Right lobe of liver (tissue), 6 donors: ENCODE results near the gene ASH1L. TPM values are rescaled to one million over a fixed set of nuclear protein-coding genes. Genes with fewer than 3 reads are reported as not detected.
A peak's percentile ranks its signal among the peaks of the same experiment; 100 is the strongest.

Experiments used
- ATAC-seq, 4 donors: fragments of 200-7000 bp; cut with Tn5 transposase; one replicate each; pipeline ENCODE4 v1.9.1; 2020; ENCODE audit warnings: mild to moderate bottlenecking in 4 of 4, moderate library complexity in 4 of 4
- DNase-seq, 3 donors: peaks; one replicate each; pipeline ENCODE4 v3.0.0-alpha.2; 2020
- H3K27ac ChIP-seq, 3 donors: fragments of 200-600 bp; one replicate each; pipeline ENCODE4 v1.8.0; 2022
- H3K27me3 ChIP-seq, 2 donors: fragments of 200-600 bp; one replicate each; pipeline ENCODE4 v1.8.0; 2022
- H3K36me3 ChIP-seq, 4 donors: fragments of 200-600 bp; sonication (generic) in 1 of 4; one replicate each; pipeline versions ENCODE4 v1.5.1 to v1.8.0; 2017 to 2022; ENCODE audit warnings: control low read depth in 1 of 4
- H3K4me1 ChIP-seq, 4 donors: fragments of 200-600 bp; sonication (generic) in 1 of 4; one replicate each; pipeline versions ENCODE4 v1.5.1 to v1.8.0; 2017 to 2022; ENCODE audit warnings: control low read depth in 1 of 4
- H3K4me3 ChIP-seq, 3 donors: fragments of 200-600 bp; one replicate each; pipeline ENCODE4 v1.8.0; 2022
- H3K9me3 ChIP-seq, 4 donors: fragments of 200-600 bp; sonication (generic) in 1 of 4; one replicate each; pipeline versions ENCODE4 v1.5.1 to v1.8.0; 2017 to 2022; ENCODE audit warnings: control low read depth in 1 of 4
- POLR2A ChIP-seq: fragments of 450-650 bp; IDR thresholded peaks from one replicate; pipeline ENCODE4 v1.6.1; 2017; ENCODE audit warnings: antibody characterized with exemption, mild to moderate bottlenecking
- WGBS: methylation state at CpG from one replicate; pipeline ENCODE4 v1.1.6; 2018; ENCODE audit warnings: low coverage, low lambda C conversion rate; ENCODE audit not compliant: insufficient coverage; ENCODE audit errors: missing lambda C conversion rate; 5-methylcytosine and 5-hydroxymethylcytosine counted together
- intact Hi-C, 2 donors: fragments of 100-400 bp; cut with DNase I; formaldehyde crosslinking; loops; one replicate each; pipeline versions ENCODE4 v1.11.2 to v1.14.1; 2022
- total RNA-seq, 6 experiments: library from RNA; depleted of rRNA in 2 of 6; stranded (reverse); fragments of >200 nt in 2 of 6; fragmentation: NEBNext Ultra II Directional in 3 of 6; extraction: Animal tissue kit (Norgen Biotek cat#: 25700) in 3 of 6; gene quantifications; one replicate each; pipeline versions ENCODE4 v1.1.0 to v1.2.4, GENCODE V29; 2016 to 2023
- TF ChIP-seq, protein P1 (sequence below), 4 donors: fragments of 200-600 bp in 3 of 4; fragments of 450-650 bp in 1 of 4; IDR thresholded peaks; one replicate each; pipeline versions ENCODE4 v1.5.1 to v1.8.0; 2016 to 2022; ENCODE audit warnings: antibody characterized with exemption in 4 of 4, mild to moderate bottlenecking in 2 of 4
- donor health status: DM: no; HTN: yes; CAD: no.
- donor health status: DM: no; HTN: no; CAD: no.
- donor health status: DM: no; HTN: no; CAD: no.
- donor health status: DM: no; HTN: yes; CAD: no.
- donor health status: DM: no; HTN: yes; CAD: no.

The ASH1L gene
- total RNA-seq, 6 experiments from 2014 or later: 13.9 to 24.3 (median 17.6) TPM

DNA sequence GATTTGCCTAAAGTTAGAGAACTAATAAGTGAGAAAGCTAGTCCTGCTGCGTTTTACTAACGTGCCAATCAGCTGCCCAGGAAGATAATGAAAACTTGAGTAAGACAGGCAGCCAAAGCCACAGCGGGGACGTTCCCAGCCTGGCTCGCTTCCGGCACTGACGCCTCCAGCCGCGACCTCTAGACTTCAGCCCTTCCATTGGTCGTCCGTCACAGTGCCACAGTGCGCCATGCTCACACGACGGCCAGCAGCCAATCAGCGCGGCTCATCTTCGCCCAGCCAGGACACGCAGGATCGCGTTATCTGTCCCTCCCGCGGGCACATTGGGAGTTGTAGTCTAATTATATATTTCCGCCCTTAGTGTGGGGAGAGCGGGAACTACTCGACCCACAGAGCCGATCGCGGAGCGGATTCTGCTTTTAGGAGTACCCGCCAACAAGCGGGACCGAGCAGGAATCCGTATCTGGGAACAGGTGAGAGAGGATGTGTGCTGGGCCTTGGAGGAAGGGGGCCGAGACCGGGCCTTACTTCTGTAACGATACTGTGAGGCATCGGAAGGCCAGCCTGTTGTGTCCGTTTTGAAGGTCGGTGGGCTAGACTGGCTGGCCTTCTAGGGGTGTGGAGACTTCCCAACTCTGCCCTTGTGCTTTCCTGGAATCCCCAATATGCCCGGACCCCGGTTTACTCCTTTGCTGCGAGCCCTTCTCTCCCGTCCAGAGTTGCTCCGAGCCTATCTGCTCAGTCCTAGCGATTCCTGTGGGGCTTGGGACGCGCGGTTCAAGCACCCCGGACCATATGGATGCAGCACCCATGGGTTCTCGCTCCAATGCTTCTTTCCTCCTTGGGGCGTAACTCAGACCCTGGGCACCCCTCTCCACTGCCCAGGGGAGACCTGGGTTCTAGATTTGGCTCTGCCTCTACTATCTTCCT is 253.8 kb downstream of the ASH1L start, which contains the start of gene FDPS:
Gene FDPS (plus strand): TSS at position 374 of the 930 bp plus-strand sequence. CDS start 924 bp downstream, outside the sequence.
- no peaks in the 10 kb centered on the region for H3K9me3 ChIP-seq
- peak; percentile 99 to 100 (median 99) for DNase-seq
- H3K4me3 ChIP-seq: peak within 1 kb of the TSS; percentile 50 to 91 (median 84)
- H3K27me3 ChIP-seq: no peaks in the 10 kb centered on the region
- peaks cover 0 to 25% (median 9%) of the 10 kb centered on the region in 4 donors for H3K4me1 ChIP-seq
- intact Hi-C loops: no loop called here
- 1% methylated on average over 21 of the region's 51 CpGs for WGBS
- TF ChIP-seq, protein P1, sequence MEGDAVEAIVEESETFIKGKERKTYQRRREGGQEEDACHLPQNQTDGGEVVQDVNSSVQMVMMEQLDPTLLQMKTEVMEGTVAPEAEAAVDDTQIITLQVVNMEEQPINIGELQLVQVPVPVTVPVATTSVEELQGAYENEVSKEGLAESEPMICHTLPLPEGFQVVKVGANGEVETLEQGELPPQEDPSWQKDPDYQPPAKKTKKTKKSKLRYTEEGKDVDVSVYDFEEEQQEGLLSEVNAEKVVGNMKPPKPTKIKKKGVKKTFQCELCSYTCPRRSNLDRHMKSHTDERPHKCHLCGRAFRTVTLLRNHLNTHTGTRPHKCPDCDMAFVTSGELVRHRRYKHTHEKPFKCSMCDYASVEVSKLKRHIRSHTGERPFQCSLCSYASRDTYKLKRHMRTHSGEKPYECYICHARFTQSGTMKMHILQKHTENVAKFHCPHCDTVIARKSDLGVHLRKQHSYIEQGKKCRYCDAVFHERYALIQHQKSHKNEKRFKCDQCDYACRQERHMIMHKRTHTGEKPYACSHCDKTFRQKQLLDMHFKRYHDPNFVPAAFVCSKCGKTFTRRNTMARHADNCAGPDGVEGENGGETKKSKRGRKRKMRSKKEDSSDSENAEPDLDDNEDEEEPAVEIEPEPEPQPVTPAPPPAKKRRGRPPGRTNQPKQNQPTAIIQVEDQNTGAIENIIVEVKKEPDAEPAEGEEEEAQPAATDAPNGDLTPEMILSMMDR (IDR thresholded peaks at IDR 0.05): peak in 3 of 4 donors; percentile 16 to 23 (median 22)
- peak; percentile 80 for TF ChIP-seq POLR2A
- peak within 1 kb of the TSS; percentile 82 to 92 (median 84) for H3K27ac ChIP-seq
- H3K36me3 ChIP-seq: peaks cover 0 to 18% (median 0%) of the 10 kb centered on the region in 4 donors
- peak; percentile 93 to 97 (median 96) for ATAC-seq

DNA sequence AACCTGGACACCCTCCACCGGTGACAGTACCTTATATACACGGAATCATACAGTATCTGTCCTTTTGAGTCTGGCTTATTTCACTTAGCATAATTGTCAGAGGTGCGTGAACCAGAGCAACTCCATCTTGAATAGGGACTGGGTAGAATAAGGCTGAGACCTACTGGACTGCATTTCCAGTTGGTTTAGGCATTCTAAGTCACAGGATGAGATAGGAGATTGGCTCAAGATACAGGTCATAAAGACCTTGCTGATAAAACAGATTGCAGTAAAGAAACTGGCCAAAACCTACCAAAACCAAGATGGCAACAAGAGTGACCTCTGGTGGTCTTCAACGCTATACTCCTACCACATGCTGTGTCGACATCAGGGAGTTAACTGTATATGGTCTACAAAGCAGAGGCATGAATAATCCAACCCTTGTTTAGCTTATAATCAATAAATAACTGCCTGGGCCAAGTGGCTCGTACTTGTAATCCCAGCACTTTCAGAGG is 255.3 kb downstream of the ASH1L start:
- ATAC-seq (no peak), DNase-seq (no peak)
- H3K27ac ChIP-seq: peak overlapping the region; percentile 73 to 92 (median 83)
- 53% methylated on average over 6 of the region's 6 CpGs for WGBS
- intact Hi-C loops: no loop called here
- H3K36me3 ChIP-seq: peaks cover 0 to 5% (median 0%) of the 10 kb centered on the region in 4 donors
- no peaks in the 10 kb centered on the region for H3K27me3 ChIP-seq
- H3K4me3 ChIP-seq: no peak overlapping the region
- TF ChIP-seq, protein P1 (IDR thresholded peaks at IDR 0.05): peak; percentile 27 to 40 (median 30)
- TF ChIP-seq POLR2A: no peak
- H3K9me3 ChIP-seq: no peaks in the 10 kb centered on the region
- peaks cover 0 to 25% (median 9%) of the 10 kb centered on the region in 4 donors for H3K4me1 ChIP-seq

DNA sequence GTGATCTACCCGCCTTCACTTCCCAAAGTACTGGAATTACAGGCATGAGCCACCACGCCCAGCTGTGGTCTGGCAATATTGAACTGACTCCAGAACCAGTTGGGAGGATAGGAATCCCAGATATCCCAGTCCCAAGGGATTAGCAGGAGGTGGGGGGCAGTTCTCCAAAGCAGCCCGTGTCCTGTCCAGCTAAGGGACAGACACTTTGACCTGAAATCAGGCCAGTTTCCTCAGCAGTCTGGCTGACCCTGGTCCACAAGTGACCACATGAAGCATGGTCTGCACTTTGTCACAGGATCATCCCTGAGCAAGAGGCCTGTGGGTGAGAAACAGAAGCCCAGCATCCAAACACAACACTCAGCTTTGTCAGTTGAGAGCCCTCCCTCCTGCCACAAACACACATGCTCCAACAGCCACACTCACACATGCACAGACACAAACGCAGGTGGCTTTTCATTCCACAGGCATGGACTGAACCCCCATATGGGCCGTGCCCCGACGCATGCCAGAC is 256.7 kb downstream of the ASH1L start:
- peak overlapping the region in 2 of 3 donors; percentile 26 to 68 for H3K27ac ChIP-seq
- intact Hi-C loops: no loop called here
- TF ChIP-seq POLR2A: no peak
- TF ChIP-seq, protein P1 (IDR thresholded peaks at IDR 0.05): no peak
- no peaks in the 10 kb centered on the region for H3K36me3 ChIP-seq
- H3K9me3 ChIP-seq: no peaks in the 10 kb centered on the region
- H3K4me3 ChIP-seq: no peak overlapping the region
- 51% methylated on average over 5 of the region's 7 CpGs for WGBS
- H3K27me3 ChIP-seq: no peaks in the 10 kb centered on the region
- H3K4me1 ChIP-seq: peaks cover 0 to 32% (median 14%) of the 10 kb centered on the region in 4 donors
- ATAC-seq (no peak), DNase-seq (peak in 1 of 3 donors; percentile 76)

DNA sequence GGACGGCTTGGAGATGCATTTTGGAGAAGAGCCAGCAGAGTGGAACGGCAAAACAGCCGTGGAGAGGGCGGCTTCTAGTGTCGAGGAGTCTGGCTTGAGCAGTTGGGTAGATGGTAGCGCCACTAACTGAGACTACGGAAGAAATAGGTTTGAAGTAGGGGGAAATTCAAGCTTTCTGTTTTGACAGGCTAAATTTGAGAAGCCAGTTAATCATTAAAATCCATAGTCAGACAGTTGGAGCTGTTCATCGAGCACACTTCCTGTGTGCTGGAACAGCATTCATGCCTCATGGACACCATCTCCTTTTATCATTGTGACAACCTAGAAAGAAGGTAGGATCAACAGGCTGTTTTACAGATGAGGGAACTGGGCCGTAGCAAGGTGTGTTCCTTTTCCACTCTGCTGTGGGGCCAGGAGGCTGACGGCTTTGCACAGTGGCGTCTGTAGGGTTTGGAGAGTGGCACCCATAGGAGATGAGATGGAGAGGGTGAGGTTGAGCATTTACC is 258.0 kb downstream of the ASH1L start:
- peak; percentile 1 to 30 (median 8) for ATAC-seq
- WGBS: 27% methylated on average over 11 of the region's 11 CpGs
- intact Hi-C loops: no loop called here

More for the DNA sequence above, 258.0 kb downstream of the ASH1L start:
- Histone ChIP-seq H3K36me3 (no peaks in the 10 kb centered on the region), H3K4me1 (peaks cover 0 to 28% (median 10%) of the 10 kb centered on the region in 4 donors), H3K4me3 (peak overlapping the region in 2 of 3 donors; percentile 32 to 40), H3K27me3 (no peaks in the 10 kb centered on the region), H3K27ac (peak overlapping the region; percentile 38 to 68 (median 66)), H3K9me3 (no peaks in the 10 kb centered on the region)
- TF ChIP-seq, protein P1 (IDR thresholded peaks at IDR 0.05): no peak
- peak; percentile 58 for TF ChIP-seq POLR2A
- no peak for DNase-seq
